Measurements from ENCODE around the gene FAM76A.

DNA sequence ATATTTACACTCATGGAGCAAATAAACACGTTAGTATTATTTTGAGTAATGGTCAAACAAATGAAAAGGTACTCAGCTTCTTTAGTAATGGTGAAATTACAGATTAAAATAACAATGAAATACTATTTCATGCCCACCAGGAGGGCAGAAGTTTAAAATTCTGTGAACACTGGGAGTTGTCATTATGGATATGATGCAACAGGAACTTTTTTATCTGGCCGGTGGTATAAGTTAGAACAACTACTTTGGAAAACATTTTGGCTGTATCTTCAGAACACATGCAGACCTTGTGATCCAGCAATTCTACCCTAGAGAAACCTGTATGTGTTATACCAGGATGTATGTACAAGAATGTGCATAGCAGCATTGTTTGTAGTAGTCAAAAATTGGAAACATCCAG is 81.6 kb downstream of the FAM76A start:
- TF ChIP-seq, protein P1, sequence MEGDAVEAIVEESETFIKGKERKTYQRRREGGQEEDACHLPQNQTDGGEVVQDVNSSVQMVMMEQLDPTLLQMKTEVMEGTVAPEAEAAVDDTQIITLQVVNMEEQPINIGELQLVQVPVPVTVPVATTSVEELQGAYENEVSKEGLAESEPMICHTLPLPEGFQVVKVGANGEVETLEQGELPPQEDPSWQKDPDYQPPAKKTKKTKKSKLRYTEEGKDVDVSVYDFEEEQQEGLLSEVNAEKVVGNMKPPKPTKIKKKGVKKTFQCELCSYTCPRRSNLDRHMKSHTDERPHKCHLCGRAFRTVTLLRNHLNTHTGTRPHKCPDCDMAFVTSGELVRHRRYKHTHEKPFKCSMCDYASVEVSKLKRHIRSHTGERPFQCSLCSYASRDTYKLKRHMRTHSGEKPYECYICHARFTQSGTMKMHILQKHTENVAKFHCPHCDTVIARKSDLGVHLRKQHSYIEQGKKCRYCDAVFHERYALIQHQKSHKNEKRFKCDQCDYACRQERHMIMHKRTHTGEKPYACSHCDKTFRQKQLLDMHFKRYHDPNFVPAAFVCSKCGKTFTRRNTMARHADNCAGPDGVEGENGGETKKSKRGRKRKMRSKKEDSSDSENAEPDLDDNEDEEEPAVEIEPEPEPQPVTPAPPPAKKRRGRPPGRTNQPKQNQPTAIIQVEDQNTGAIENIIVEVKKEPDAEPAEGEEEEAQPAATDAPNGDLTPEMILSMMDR (IDR thresholded peaks at IDR 0.05), result no peak
- TF ChIP-seq POLR2A (IDR thresholded peaks at IDR 0.05), result no peak
- TF ChIP-seq EP300 (IDR thresholded peaks at IDR 0.05), result no peak
